ENCODE data around the gene PRKN. TPM values are rescaled to one million over a fixed set of nuclear protein-coding genes. Genes with fewer than 3 reads are reported as not detected.

The PRKN gene
- total RNA-seq, 2 experiments from 2014 or later = 0.63 TPM; not detected in 1

DNA sequence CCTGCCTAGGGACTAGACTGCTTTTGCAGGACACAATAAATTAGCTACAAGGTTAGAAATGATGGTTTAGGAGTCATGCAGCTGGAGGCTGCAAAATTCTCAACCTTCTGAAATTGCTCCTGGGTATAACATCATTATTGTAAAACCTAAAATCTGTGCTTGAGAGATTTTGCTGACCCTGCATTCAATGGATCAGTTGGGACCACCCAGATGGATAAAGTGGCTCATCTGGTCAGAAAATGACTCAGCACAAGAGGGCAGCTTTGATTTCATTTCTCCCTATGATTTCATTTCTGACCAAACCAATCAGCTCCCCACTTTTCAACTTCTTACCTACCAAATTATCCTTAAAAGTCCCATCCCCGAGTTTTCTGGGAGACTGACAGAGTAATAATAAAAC, 1086.4 kb downstream of the PRKN start:
- Mint-ChIP-seq H3K9me3 (ENCODE audit: insufficient read depth) (no peaks in the 10 kb centered on the region), H3K27ac (no peak overlapping the region), H3K36me3 (ENCODE audit: low read depth) (no peaks in the 10 kb centered on the region), H3K27me3 (ENCODE audit: low read depth) (no peaks in the 10 kb centered on the region), H3K4me3 (no peak overlapping the region), H3K4me1 (ENCODE audit: low read depth) (no peaks in the 10 kb centered on the region)
- no peak for ATAC-seq
- CTCF ChIA-PET = no interaction called here
- DNase-seq = no peak
- POLR2A ChIA-PET = no interaction called here

DNA sequence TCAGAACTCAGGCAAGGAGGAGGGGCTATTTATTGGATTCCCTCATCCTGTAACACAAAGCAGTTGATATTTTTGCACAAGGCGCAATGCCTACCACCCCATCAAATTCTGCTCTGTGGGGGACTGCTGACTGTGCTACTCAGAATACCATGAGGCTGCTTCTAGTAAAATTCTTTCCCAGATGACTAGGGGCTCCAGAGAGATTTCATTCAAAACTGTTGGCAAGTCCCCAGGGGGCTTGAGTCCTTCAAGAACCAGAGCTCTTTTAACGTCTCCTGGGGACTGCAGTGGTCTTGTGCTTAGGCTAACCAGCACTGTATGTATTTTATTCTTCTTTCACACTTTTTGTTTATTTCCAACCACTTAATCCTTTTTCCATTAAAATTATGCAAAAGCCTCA, 1087.8 kb downstream of the PRKN start:
- Mint-ChIP-seq H3K9me3 (ENCODE audit: insufficient read depth) (no peaks in the 10 kb centered on the region), H3K27ac (no peak overlapping the region), H3K27me3 (ENCODE audit: low read depth) (no peaks in the 10 kb centered on the region), H3K4me3 (no peak overlapping the region), H3K36me3 (ENCODE audit: low read depth) (no peaks in the 10 kb centered on the region), H3K4me1 (ENCODE audit: low read depth) (no peaks in the 10 kb centered on the region)
- ChIA-PET POLR2A (no interaction called here), CTCF (no interaction called here)
- DNase-seq (no peak), ATAC-seq (no peak)

DNA sequence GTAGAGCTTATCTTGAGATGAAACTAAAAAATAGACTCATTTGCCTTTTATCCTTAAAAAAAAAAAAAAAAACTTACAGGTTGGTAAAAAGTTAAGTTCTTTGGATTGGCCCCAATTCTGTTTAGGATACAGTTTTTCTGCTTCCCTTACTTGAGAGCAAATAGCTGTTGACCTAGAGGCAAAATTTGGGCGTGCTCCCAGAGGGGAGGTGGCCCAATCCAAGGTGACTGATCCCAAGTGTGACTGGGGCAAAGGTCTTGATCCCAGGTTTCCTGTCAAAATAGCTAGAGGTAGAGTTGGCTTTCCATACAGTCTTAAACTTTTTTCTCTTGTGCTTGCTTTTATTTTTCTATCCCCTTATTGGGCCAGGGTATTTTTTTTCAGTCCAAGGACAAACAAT, 1089.9 kb downstream of the PRKN start:
- no peak overlapping the region for H3K4me3 Mint-ChIP-seq
- ChIA-PET CTCF (no interaction called here), POLR2A (interaction anchor here (0.6 kb wide), 1 partner anchor 140 kb away, joined by 4 read pairs; no protein-coding TSS in a partner anchor)
- H3K27me3 Mint-ChIP-seq (ENCODE audit: low read depth) = no peaks in the 10 kb centered on the region
- H3K36me3 Mint-ChIP-seq (ENCODE audit: low read depth) = no peaks in the 10 kb centered on the region
- H3K4me1 Mint-ChIP-seq (ENCODE audit: low read depth) = no peaks in the 10 kb centered on the region
- ATAC-seq (no peak), DNase-seq (no peak)
- H3K9me3 Mint-ChIP-seq (ENCODE audit: insufficient read depth) = no peaks in the 10 kb centered on the region
- no peak overlapping the region for H3K27ac Mint-ChIP-seq

DNA sequence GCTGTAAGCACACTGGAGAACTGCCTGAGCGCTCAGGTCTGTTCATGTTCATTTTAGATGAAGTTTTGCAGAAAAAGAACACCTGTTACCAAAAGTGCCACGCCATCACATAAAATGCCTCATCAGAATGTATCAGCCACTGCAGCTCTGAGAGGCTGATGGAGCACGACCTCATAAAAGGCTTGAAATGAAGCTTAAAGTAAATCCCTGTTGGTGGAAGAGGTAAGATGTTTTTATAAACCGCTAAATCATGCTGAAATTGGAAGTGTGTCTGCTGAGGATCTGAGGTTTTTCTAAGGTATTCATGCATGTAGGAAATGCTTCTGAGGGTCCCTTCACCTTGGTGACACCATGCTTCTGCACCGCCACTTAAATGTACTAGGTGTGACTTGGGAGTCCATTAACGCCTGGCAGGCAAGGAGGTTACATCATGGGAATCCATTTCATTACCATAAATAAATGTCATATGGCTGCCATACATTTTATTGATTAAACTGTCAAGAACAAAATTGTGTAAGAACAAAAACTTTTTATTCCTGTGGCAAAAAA, 1090.6 kb downstream of the PRKN start:
- H3K4me1 Mint-ChIP-seq (ENCODE audit: low read depth) = no peaks in the 10 kb centered on the region
- ATAC-seq = no peak
- no peaks in the 10 kb centered on the region for H3K9me3 Mint-ChIP-seq (ENCODE audit: insufficient read depth)
- H3K36me3 Mint-ChIP-seq (ENCODE audit: low read depth) = no peaks in the 10 kb centered on the region
- H3K27me3 Mint-ChIP-seq (ENCODE audit: low read depth) = no peaks in the 10 kb centered on the region
- ChIA-PET CTCF (no interaction called here), POLR2A (no interaction called here)
- DNase-seq = no peak
- no peak overlapping the region for H3K27ac Mint-ChIP-seq
- no peak overlapping the region for H3K4me3 Mint-ChIP-seq

DNA sequence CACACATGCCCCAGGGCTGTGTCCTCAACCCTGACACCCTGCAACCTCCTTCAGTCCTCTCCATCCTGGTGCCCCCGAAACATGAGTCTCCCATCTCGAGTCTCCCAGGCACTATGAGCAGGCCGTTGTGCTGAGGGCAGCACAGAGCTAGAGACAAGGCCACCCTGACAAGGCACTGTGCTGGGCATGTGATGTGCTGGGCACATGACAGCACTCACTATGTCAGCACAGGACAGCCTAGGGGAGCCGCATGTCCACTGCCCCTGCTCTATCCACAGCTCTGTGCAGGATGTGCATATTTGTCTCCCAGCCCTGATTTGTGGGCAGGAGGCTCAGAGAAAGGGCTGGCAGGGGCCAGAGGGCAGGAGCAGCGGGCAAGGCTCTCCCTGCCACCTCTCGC, 1091.6 kb downstream of the PRKN start:
- POLR2A ChIA-PET = no interaction called here
- no peaks in the 10 kb centered on the region for H3K9me3 Mint-ChIP-seq (ENCODE audit: insufficient read depth)

DNA sequence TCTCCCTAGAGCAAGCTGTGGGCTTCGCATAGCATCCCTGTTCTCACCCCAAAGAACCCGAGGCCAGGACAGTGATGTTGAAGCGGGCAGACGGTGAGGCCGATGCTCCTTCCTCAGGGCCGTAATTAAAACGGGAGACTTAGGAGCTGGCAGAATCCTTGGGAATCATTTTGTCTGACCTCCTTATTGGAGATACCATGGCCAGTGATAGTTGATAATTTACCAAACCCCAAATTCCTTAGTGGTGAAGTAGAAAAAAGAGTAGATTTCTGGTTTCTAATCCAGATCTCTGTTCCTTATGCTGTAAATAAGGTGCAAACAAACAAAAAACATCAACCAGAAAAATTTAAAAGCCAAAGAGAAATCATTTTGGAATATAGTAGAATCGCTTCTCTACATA, 1092.7 kb downstream of the PRKN start:
- H3K4me3 Mint-ChIP-seq = no peak overlapping the region
- ATAC-seq = no peak
- ChIA-PET POLR2A (no interaction called here), CTCF (no interaction called here)
- peaks cover 4% of the 10 kb centered on the region for H3K9me3 Mint-ChIP-seq (ENCODE audit: insufficient read depth)
- no peaks in the 10 kb centered on the region for H3K27me3 Mint-ChIP-seq (ENCODE audit: low read depth)
- H3K36me3 Mint-ChIP-seq (ENCODE audit: low read depth) = no peaks in the 10 kb centered on the region
- peaks cover 5% of the 10 kb centered on the region for H3K4me1 Mint-ChIP-seq (ENCODE audit: low read depth)
- no peak for DNase-seq
- H3K27ac Mint-ChIP-seq = no peak overlapping the region

More for the DNA sequence above, 1091.6 kb downstream of the PRKN start:
- CTCF ChIA-PET = no interaction called here
- H3K36me3 Mint-ChIP-seq (ENCODE audit: low read depth) = no peaks in the 10 kb centered on the region
- no peak overlapping the region for H3K4me3 Mint-ChIP-seq
- no peaks in the 10 kb centered on the region for H3K27me3 Mint-ChIP-seq (ENCODE audit: low read depth)
- no peak for DNase-seq
- no peak overlapping the region for H3K27ac Mint-ChIP-seq
- ATAC-seq = no peak
- no peaks in the 10 kb centered on the region for H3K4me1 Mint-ChIP-seq (ENCODE audit: low read depth)

DNA sequence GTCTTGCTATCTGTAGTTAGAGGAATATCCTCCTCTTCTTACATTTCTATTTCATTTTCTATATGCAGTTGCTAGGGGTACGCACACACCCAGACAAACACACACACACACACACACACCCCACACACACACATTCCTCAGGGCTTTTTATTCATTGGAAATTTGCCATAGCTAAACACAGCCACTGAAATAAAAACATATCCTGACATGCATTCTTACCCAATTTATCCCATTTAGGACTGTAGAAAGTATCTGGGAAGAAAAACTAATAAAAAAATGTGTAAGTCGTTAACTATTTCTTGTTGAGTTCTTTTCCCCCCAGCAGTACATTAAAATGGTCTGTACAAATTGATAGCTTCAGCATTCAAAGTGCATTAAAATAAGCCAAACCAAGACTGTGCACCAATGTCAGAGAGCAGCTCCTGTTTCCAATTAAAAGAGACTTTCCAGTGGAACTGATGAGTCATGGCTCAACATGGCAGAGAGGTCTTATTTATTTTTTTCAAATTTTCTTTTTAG, 1095.8 kb downstream of the PRKN start:
- DNase-seq = no peak
- Mint-ChIP-seq H3K27ac (no peak overlapping the region), H3K4me1 (ENCODE audit: low read depth) (peaks cover 5% of the 10 kb centered on the region), H3K36me3 (ENCODE audit: low read depth) (no peaks in the 10 kb centered on the region), H3K4me3 (no peak overlapping the region), H3K27me3 (ENCODE audit: low read depth) (no peaks in the 10 kb centered on the region), H3K9me3 (ENCODE audit: insufficient read depth) (peaks cover 4% of the 10 kb centered on the region)
- no peak for ATAC-seq
- ChIA-PET POLR2A (no interaction called here), CTCF (interaction anchor here (0.6 kb wide), 1 partner anchor 754 kb away, joined by 3 read pairs; no protein-coding TSS in a partner anchor)

GRCh38 chr6:161630674-161631073, 1096.9 kb downstream of the PRKN start:
- Mint-ChIP-seq H3K27ac (no peak overlapping the region), H3K36me3 (ENCODE audit: low read depth) (no peaks in the 10 kb centered on the region), H3K9me3 (ENCODE audit: insufficient read depth) (peaks cover 4% of the 10 kb centered on the region), H3K27me3 (ENCODE audit: low read depth) (no peaks in the 10 kb centered on the region), H3K4me1 (ENCODE audit: low read depth) (peaks cover 5% of the 10 kb centered on the region), H3K4me3 (no peak overlapping the region)
- ChIA-PET CTCF (no interaction called here), POLR2A (no interaction called here)
- DNase-seq (no peak), ATAC-seq (no peak)

GRCh38 chr6:161626132-161626676, 1101.4 kb downstream of the PRKN start:
- Mint-ChIP-seq H3K27ac (no peak overlapping the region), H3K9me3 (ENCODE audit: insufficient read depth) (peaks cover 4% of the 10 kb centered on the region), H3K27me3 (ENCODE audit: low read depth) (no peaks in the 10 kb centered on the region), H3K36me3 (ENCODE audit: low read depth) (no peaks in the 10 kb centered on the region), H3K4me1 (ENCODE audit: low read depth) (peaks cover 5% of the 10 kb centered on the region), H3K4me3 (no peak overlapping the region)
- ChIA-PET POLR2A (no interaction called here), CTCF (no interaction called here)
- DNase-seq (no peak), ATAC-seq (no peak)

GRCh38 chr6:161624111-161624510, 1103.5 kb downstream of the PRKN start:
- ChIA-PET CTCF (no interaction called here), POLR2A (no interaction called here)
- Mint-ChIP-seq H3K27ac (no peak overlapping the region), H3K36me3 (ENCODE audit: low read depth) (no peaks in the 10 kb centered on the region), H3K9me3 (ENCODE audit: insufficient read depth) (no peaks in the 10 kb centered on the region), H3K4me3 (no peak overlapping the region), H3K4me1 (ENCODE audit: low read depth) (no peaks in the 10 kb centered on the region), H3K27me3 (ENCODE audit: low read depth) (no peaks in the 10 kb centered on the region)
- ATAC-seq = no peak
- no peak for DNase-seq

DNA sequence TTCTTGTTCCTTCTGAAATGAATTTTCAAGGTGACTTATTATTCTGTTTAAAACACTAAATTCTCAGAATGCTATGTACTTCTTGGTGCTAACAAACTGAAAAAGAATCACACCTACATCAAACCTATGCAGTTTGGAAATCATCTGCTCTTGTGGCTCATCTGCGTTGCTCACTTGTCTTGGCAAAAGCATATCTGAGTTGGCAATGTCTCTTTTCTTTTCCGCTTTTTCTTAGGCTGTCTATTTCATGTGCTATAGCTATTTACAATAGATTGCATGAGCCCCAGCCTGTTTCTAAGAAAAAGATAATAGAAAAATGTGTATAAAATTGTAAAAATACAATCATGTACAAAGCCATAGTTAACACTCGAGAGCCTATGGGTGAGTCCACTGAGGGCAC, 1104.8 kb downstream of the PRKN start:
- H3K4me1 Mint-ChIP-seq (ENCODE audit: low read depth) = no peaks in the 10 kb centered on the region
- CTCF ChIA-PET = no interaction called here
- POLR2A ChIA-PET = interaction anchor here (0.6 kb wide), 1 partner anchor 223 kb away, joined by 4 read pairs; no protein-coding TSS in a partner anchor

GRCh38 chr6:161618831-161619454, 1108.6 kb downstream of the PRKN start:
- Mint-ChIP-seq H3K4me1 (ENCODE audit: low read depth) (no peaks in the 10 kb centered on the region), H3K4me3 (no peak overlapping the region), H3K27me3 (ENCODE audit: low read depth) (no peaks in the 10 kb centered on the region), H3K27ac (no peak overlapping the region), H3K9me3 (ENCODE audit: insufficient read depth) (no peaks in the 10 kb centered on the region), H3K36me3 (ENCODE audit: low read depth) (no peaks in the 10 kb centered on the region)
- ATAC-seq (no peak), DNase-seq (no peak)
- ChIA-PET CTCF (no interaction called here), POLR2A (no interaction called here)

More for the DNA sequence above, 1104.8 kb downstream of the PRKN start:
- DNase-seq = no peak
- H3K36me3 Mint-ChIP-seq (ENCODE audit: low read depth) = no peaks in the 10 kb centered on the region
- ATAC-seq = no peak
- H3K27me3 Mint-ChIP-seq (ENCODE audit: low read depth) = no peaks in the 10 kb centered on the region
- no peaks in the 10 kb centered on the region for H3K9me3 Mint-ChIP-seq (ENCODE audit: insufficient read depth)
- no peak overlapping the region for H3K27ac Mint-ChIP-seq
- no peak overlapping the region for H3K4me3 Mint-ChIP-seq

Measured in activated CD8-positive, alpha-beta T cell treated with anti-CD3 and anti-CD28 coated beads, Interleukin-2, amount 10 ng/mL, durations not matched to agents 7 days and 5 days (primary cell).